Psoas muscle (tissue), 8 donors: ENCODE results near the gene SRGAP3. TPM values are rescaled to one million over a fixed set of nuclear protein-coding genes. Genes with fewer than 3 reads are reported as not detected.

Experiments used
- ATAC-seq, 4 donors: fragments of 200-7000 bp; cut with Tn5 transposase; one replicate each; pipeline ENCODE4 v1.9.1; 2020; ENCODE audit warnings: moderate library complexity in 3 of 4, mild to moderate bottlenecking in 2 of 4
- DNase-seq, 2 donors: peaks; one replicate each; pipeline ENCODE4 v3.0.0-alpha.2; 2020
- H3K27ac ChIP-seq: fragments of 200-600 bp; one replicate; pipeline ENCODE4 v1.8.0; 2022
- H3K27me3 ChIP-seq, 3 donors: fragments of 200-600 bp in 1 of 3; one replicate each; pipeline versions ENCODE4 v1.6.1 to v1.8.0; 2013 to 2022; ENCODE audit warnings: low read length in 2 of 3, mild to moderate bottlenecking in 2 of 3, moderate library complexity in 1 of 3; ENCODE audit not compliant: insufficient read depth in 3 of 3
- H3K36me3 ChIP-seq, 2 donors: fragments of 200-600 bp in 1 of 2; one replicate each; pipeline versions ENCODE4 v1.6.1 to v1.8.0; 2013 to 2022; ENCODE audit warnings: low read depth in 1 of 2, mild to moderate bottlenecking in 1 of 2, moderate library complexity in 1 of 2; ENCODE audit not compliant: insufficient read depth in 1 of 2
- H3K4me1 ChIP-seq: fragments of 200-600 bp; one replicate; pipeline ENCODE4 v1.8.0; 2022
- H3K4me3 ChIP-seq: fragments of 200-600 bp; one replicate; pipeline ENCODE4 v1.8.0; 2022; ENCODE audit warnings: mild to moderate bottlenecking
- H3K9me3 ChIP-seq: fragments of 200-600 bp; one replicate; pipeline ENCODE4 v1.8.0; 2022
- CTCF ChIP-seq: fragments of 200-600 bp; IDR thresholded peaks from one replicate; pipeline ENCODE4 v1.8.0; 2022; ENCODE audit warnings: antibody characterized with exemption
- WGBS, 3 donors: extraction: QIAGEN DNeasy Blood & Tissue Kit; methylation state at CpG; one replicate each; pipeline versions ENCODE4 v1.1.6 to v1.1.7; 2013; 5-methylcytosine and 5-hydroxymethylcytosine counted together
- intact Hi-C, 2 donors: fragments of 100-400 bp; cut with DNase I; formaldehyde crosslinking; loops; one replicate each; pipeline versions ENCODE4 v1.11.0 to v1.14.2; 2022
- polyA plus RNA-seq, 3 donors: library from polyadenylated mRNA; stranded (reverse); fragments of 200-250 nt; gene quantifications; one replicate each; pipeline ENCODE4 v1.2.3, GENCODE V29; 2013
- total RNA-seq, 4 donors: library from RNA; stranded (reverse); fragmentation: NEBNext Ultra II Directional in 2 of 4; extraction: Animal tissue kit (Norgen Biotek cat#: 25700) in 2 of 4; gene quantifications; one replicate each; pipeline versions ENCODE4 v1.2.1 to v1.2.4, GENCODE V29; 2021 to 2023
- donor health status: healthy with polysubstance abuse.
- donor health status: DM: no; HTN: no; CAD: no; lungs with moderate emphysema.
- donor health status: Bipolar disorder and iron deficiency.
- donor health status: healthy.
- donor health status: DM: yes; HTN: yes; CAD: no.
- donor health status: DM: no; HTN: no; CAD: no.
- donor health status: DM: no; HTN: no; CAD: no.
- donor health status: DM: yes; HTN: yes; CAD: no.

Gene SRGAP3
- total and polyA plus RNA-seq, 7 donors = 0.77 to 7.6 (median 1.9) TPM

GRCh38 chr3:8970971-8971589 lies 278.4 kb downstream of the SRGAP3 start:
- WGBS, 3 donors = 1 to 2% (median 2%) methylated on average over 7 of the region's 7 CpGs
- ATAC-seq (peak; percentile 69 to 91 (median 79)), DNase-seq (no peak)
- Histone ChIP-seq H3K4me3 (no peak overlapping the region), H3K27ac (no peak overlapping the region), H3K4me1 (no peaks in the 10 kb centered on the region), H3K36me3 (no peaks in the 10 kb centered on the region), H3K27me3 (peaks cover 0 to 4% (median 0%) of the 10 kb centered on the region in 3 donors), H3K9me3 (no peaks in the 10 kb centered on the region)
- intact Hi-C loops = loop anchor here (1.0 to 5.0 kb wide), 4 partner anchors 96 to 331 kb away; no protein-coding TSS in a partner anchor
- TF ChIP-seq CTCF = peak; percentile 99

GRCh38 chr3:8969241-8969640 lies 280.2 kb downstream of the SRGAP3 start:
- WGBS, 3 donors = 62 to 70% (median 63%) methylated on average over 4 of the region's 4 CpGs
- H3K4me3 ChIP-seq = no peak overlapping the region
- H3K4me1 ChIP-seq = no peaks in the 10 kb centered on the region
- intact Hi-C loops = loop anchor here in 1 of 2 donors (10.0 kb wide), 1 partner anchor 304 kb away; no protein-coding TSS in a partner anchor
- DNase-seq (no peak), ATAC-seq (no peak)
- H3K36me3 ChIP-seq = no peaks in the 10 kb centered on the region
- TF ChIP-seq CTCF = no peak
- H3K9me3 ChIP-seq = no peaks in the 10 kb centered on the region
- H3K27ac ChIP-seq = no peak overlapping the region
- H3K27me3 ChIP-seq = peaks cover 0 to 4% (median 0%) of the 10 kb centered on the region in 3 donors

GRCh38 chr3:8968375-8968882 lies 281.0 kb downstream of the SRGAP3 start:
- H3K27ac ChIP-seq = no peak overlapping the region
- no peak overlapping the region for H3K4me3 ChIP-seq
- H3K9me3 ChIP-seq = no peaks in the 10 kb centered on the region
- intact Hi-C loops = loop anchor here in 1 of 2 donors (10.0 kb wide), 1 partner anchor 304 kb away; no protein-coding TSS in a partner anchor
- TF ChIP-seq CTCF = no peak
- DNase-seq (no peak), ATAC-seq (no peak)
- no peaks in the 10 kb centered on the region for H3K36me3 ChIP-seq
- WGBS, 3 donors = 63 to 66% (median 64%) methylated on average over 5 of the region's 5 CpGs
- no peaks in the 10 kb centered on the region for H3K4me1 ChIP-seq
- peaks cover 0 to 4% (median 0%) of the 10 kb centered on the region in 3 donors for H3K27me3 ChIP-seq

GRCh38 chr3:8967553-8967952 lies 281.9 kb downstream of the SRGAP3 start:
- no peak overlapping the region for H3K27ac ChIP-seq
- H3K4me1 ChIP-seq = peaks cover 3% of the 10 kb centered on the region
- H3K4me3 ChIP-seq = no peak overlapping the region
- DNase-seq (no peak), ATAC-seq (no peak)
- no peaks in the 10 kb centered on the region for H3K36me3 ChIP-seq
- 64 to 75% (median 72%) methylated on average over 5 of the region's 5 CpGs for WGBS, 3 donors
- no peak for TF ChIP-seq CTCF
- intact Hi-C loops = loop anchor here in 1 of 2 donors (10.0 kb wide), 1 partner anchor 303 kb away; no protein-coding TSS in a partner anchor
- no peaks in the 10 kb centered on the region for H3K9me3 ChIP-seq
- peaks cover 0 to 4% (median 0%) of the 10 kb centered on the region in 3 donors for H3K27me3 ChIP-seq
